ENCODE results near the gene ABHD6. TPM values are rescaled to one million over a fixed set of nuclear protein-coding genes. Genes with fewer than 3 reads are reported as not detected.

Gene ABHD6
- total RNA-seq, 1 donor from 2014 or later: 35.1 TPM

GRCh38 chr3:58340594-58341244 is 103.1 kb downstream of the ABHD6 start:
- DNase-seq (ENCODE audit: low read depth in 2 of 2): no peak

- no peak for DNase-seq (ENCODE audit: low read depth in 2 of 2)
These were observed 103.8 kb downstream of the ABHD6 start for GRCh38 chr3:58341376-58341775.

GRCh38 chr3:58342676-58343075 is 105.1 kb downstream of the ABHD6 start:
- no peak for DNase-seq (ENCODE audit: low read depth in 2 of 2)

Other genes starting within 250 kb of the ABHD6 start
- 305 and 328 TPM in 2 replicates for gene FLNB, start 229.4 kb upstream of the ABHD6 start, total RNA-seq
- gene DNASE1L3, start 26.8 kb upstream of the ABHD6 start, total RNA-seq: 3.1 and 5.0 TPM in 2 replicates
- 11.8 and 12.3 TPM in 2 replicates for gene RPP14, start 68.5 kb downstream of the ABHD6 start, total RNA-seq
- gene HTD2, start 68.7 kb downstream of the ABHD6 start, total RNA-seq: 4.4 and 5.6 TPM in 2 replicates
- 13.7 and 16.1 TPM in 2 replicates for gene PXK, start 95.1 kb downstream of the ABHD6 start, total RNA-seq
- 56.4 and 59.3 TPM in 2 replicates for gene PDHB, start 196.0 kb downstream of the ABHD6 start, total RNA-seq